GM12864 (cell line): ENCODE measurements around the gene ESRRA.

ENCODE experiments used
- DNase-seq: peaks from one replicate; pipeline ENCODE4 v3.0.0-alpha.2; 2011; ENCODE audit warnings: low read depth
- H3K4me3 ChIP-seq: 2 replicates; pipeline ENCODE4 v1.5.1; 2011; ENCODE audit warnings: mild to moderate bottlenecking, low read depth, low read length, control low read depth
- CTCF ChIP-seq: IDR thresholded peaks from 2 replicates; pipeline ENCODE4 v1.5.1; 2011; ENCODE audit warnings: low read depth, mild to moderate bottlenecking, moderate library complexity, low read length, control low read depth, inconsistent platforms; ENCODE audit errors: missing control alignments

Gene ESRRA

DNA sequence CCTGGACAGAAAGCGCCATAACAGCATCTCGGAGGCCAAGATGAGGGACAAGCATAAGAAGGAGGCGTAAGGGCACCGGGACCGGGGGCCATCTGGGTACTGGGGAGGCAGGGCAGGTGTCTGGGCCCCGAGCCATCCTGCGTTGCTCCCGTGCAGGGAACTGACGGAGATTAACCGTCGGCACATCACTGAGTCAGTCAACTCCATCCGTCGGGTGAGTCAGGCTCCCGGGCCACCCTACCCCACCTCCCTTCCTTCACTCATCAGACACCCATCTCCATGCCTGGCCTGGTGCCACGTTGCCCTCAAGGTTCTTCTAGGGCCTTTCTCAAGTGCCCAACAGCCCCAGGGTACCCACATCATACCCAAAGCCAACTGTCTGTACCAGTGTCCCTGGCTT is 39.0 kb upstream of the ESRRA start:
- H3K4me3 ChIP-seq: no peak overlapping the region
- no peak for TF ChIP-seq CTCF
- no peak for DNase-seq

DNA sequence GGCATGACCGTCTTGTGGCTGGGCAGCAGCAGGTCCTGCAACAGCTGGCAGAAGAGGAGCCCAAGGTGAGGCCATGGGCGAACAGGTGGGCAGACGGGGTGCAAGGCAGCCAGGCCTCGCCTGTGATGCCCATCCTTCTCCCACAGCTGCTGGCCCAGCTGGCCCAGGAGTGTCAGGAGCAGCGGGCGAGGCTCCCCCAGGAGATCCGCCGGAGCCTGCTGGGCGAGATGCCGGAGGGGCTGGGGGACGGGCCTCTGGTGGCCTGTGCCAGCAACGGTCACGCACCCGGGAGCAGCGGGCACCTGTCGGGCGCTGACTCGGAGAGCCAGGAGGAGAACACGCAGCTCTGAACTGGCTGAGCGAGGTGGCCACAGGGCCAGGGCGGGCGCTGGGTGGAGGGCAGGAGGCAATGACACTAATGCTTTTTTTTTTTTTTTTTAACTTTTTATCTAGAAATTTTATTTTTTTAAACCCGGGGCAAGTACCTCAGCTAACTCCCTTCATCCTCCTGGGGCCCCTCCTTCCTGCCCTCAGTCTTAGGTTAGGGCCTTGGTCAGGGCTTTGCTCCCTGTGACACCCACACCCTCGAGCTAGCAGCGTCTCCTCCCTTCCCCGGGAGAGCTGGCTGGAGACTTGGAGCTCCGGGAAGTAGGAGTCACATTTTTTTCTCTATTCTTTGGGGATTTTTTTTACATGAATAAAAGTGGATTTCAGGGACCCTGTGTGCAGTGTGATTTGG is 37.9 kb upstream of the ESRRA start:
- TF ChIP-seq CTCF: no peak
- no peak for DNase-seq
- no peak overlapping the region for H3K4me3 ChIP-seq

DNA sequence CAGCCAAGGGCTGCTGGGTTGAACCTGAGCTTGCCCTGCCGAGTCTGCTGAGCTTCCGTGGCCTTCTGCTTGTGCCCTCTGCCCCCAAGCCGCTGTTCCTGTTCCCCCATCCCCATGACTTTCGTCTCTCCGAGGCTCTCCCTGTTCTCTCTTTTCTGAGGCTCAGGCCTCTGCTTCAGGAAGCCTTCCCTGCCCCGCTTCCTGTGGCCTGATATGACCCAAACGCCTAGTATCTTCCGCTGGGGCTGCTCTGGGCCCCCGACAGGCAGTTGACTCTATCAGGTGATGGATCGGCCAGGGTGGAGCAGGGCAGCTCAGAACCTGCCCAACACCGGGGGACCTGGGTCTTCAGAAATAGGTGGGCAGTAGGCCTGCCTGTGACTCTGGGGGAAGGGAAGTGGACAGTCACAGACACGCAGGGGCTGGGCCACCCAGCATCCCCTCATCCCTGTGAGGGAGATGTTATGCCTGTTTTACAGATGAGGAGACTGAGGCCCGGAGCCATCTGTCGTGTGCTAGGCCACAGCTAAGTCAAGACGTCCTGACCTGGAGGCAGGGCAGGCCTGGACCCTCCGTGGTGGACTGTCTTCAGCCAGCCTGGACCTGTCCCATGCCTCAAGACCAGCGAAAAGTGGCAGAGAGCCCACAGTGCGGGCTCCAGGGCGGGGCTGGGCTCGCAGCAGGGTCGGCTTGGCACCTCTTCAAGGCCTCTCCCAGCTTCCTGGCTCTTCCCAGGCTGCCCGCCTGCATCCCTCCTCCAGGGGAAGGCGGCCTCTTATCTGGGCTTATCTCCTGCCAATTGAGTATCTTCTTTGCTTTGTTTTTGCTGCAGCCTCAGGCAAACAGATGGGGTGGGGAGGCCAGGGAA is 37.1 kb upstream of the ESRRA start:
- DNase-seq: no peak
- no peak for TF ChIP-seq CTCF

DNA sequence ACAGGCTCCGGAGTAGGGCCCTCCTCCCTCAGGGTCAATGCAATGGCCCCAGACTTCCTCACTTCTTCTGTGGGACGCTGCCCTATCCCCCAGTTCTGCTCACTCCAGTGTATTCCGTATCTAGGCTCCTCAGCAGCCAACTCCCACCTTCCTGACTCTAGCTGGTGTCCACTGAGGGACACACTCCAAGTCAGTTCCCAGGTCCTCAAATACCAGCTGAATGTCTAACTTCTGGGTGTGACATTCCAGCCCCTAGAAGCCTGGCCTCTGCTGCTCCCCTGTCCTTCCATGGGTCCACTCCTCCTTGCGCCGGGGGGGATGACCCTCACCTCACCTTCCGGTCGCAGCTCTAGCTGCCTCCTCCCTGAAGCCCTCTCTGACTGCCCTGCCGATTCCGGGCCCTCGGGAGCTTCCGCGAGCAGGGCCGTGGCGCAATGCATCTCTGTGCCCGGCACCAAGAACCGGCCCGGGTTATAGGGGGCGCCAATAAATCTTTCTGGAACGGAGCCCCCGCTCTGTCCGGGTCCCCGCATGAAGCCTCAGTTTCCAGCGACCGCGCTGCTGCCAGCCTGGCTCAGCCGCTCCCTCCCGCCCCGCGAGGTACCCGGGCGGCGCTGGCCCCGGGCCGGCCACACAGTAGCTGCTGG is 36.3 kb upstream of the ESRRA start:
- H3K4me3 ChIP-seq: peak overlapping the region; percentile 87
- peak; percentile 7 for TF ChIP-seq CTCF
- no peak for DNase-seq

More for the DNA sequence above, 37.1 kb upstream of the ESRRA start:
- H3K4me3 ChIP-seq: peak overlapping the region; percentile 87

- peak; percentile 99 for DNase-seq
- H3K4me3 ChIP-seq: peak overlapping the region; percentile 87
- TF ChIP-seq CTCF: no peak
Measured at GRCh38 chr11:64269540-64270220, 35.6 kb upstream of the ESRRA start.

GRCh38 chr11:64275031-64275800 is 30.1 kb upstream of the ESRRA start:
- no peak for TF ChIP-seq CTCF
- H3K4me3 ChIP-seq: no peak overlapping the region
- DNase-seq: no peak
